HL-60 (cell line): Measurements from ENCODE around the gene CBLB.
A peak's percentile ranks its signal among the peaks of the same experiment; 100 is the strongest.

Experiments used
- DNase-seq, 2 experiments: peaks; one replicate each; pipeline ENCODE4 v3.0.0-alpha.2; 2010 to 2020; ENCODE audit warnings: low read depth in 1 of 2, low spot score in 1 of 2
- H3K27ac ChIP-seq: fragments of 250-450 bp; sonication (Bioruptor Pico); replicated peaks from 2 replicates; pipeline ENCODE4 v1.5.1; 2020; ENCODE audit warnings: mild to moderate bottlenecking, moderate library complexity
- H3K27me3 ChIP-seq: fragments of 250-450 bp; sonication (Bioruptor Pico); 2 replicates; pipeline ENCODE4 v1.5.1; 2021; ENCODE audit warnings: mild to moderate bottlenecking, moderate library complexity; ENCODE audit not compliant: insufficient read depth, poor library complexity, severe bottlenecking
- H3K4me3 ChIP-seq: replicated peaks from 2 replicates; pipeline ENCODE4 v1.5.1; 2011; ENCODE audit warnings: mild to moderate bottlenecking, control low read depth, low read length; ENCODE audit not compliant: insufficient read depth
- GABPA ChIP-seq: IDR thresholded peaks from 2 replicates; pipeline ENCODE4 v1.6.1; 2012; ENCODE audit warnings: low read depth
- POLR2AphosphoS5 ChIP-seq: IDR thresholded peaks from 2 replicates; pipeline ENCODE4 v1.6.1; 2012; ENCODE audit warnings: low read depth
- SPI1 ChIP-seq: IDR thresholded peaks from 2 replicates; pipeline ENCODE4 v1.6.1; 2012; ENCODE audit warnings: low read depth, mild to moderate bottlenecking, borderline replicate concordance
- TF ChIP-seq, protein P1 (sequence below): IDR thresholded peaks from 2 replicates; pipeline ENCODE4 v1.6.1; 2012; ENCODE audit warnings: low read depth; ENCODE audit not compliant: insufficient replicate concordance
- TF ChIP-seq, protein P2 (sequence below): IDR thresholded peaks from one replicate; pipeline ENCODE4 v1.5.1; 2011; ENCODE audit warnings: low read length, control low read depth, inconsistent platforms; ENCODE audit not compliant: insufficient read depth

The CBLB gene

DNA sequence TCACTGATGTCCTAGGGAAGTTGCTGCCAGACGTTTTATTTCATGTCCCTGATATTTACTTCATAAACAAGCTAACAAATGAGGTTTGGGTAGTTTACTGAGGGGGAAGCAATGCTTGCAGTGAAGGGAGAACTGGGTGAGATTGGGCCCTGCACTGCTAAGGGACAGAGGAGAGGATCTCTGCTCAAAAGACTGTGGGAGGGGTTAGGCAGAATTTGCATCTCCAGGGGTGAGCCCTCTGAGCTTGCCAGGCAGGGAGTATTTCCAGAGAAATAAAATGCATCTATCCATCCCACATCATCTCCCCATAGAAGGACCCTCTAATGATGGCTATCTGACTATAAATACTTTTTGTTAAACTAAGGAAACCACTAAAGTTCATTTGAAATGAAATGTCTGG is 215.6 kb downstream of the CBLB start:
- DNase-seq, result no peak
- no peak overlapping the region for H3K27ac ChIP-seq
- H3K4me3 ChIP-seq, result no peak overlapping the region
- H3K27me3 ChIP-seq, result no peaks in the 10 kb centered on the region
- TF ChIP-seq SPI1, result no peak
- no peak for TF ChIP-seq GABPA

DNA sequence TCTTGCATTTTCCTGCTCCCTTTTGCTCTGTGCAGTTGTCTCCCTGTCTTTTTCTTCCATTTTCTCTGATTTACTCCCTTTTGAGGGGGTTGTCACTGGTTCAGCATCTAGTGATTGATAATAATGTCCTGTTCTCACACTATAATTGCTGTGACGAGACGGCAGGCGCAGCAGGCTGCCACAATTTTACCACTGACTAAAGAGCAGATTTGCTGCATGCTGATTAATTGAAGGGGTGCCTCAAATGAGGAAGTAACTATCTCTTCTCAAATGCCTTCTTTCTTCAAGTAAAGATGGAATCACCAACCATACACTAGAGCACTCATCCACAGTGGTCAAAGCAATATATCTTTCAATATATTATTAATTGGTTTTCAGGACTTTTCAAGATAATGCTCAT is 219.3 kb downstream of the CBLB start:
- no peak for DNase-seq

DNA sequence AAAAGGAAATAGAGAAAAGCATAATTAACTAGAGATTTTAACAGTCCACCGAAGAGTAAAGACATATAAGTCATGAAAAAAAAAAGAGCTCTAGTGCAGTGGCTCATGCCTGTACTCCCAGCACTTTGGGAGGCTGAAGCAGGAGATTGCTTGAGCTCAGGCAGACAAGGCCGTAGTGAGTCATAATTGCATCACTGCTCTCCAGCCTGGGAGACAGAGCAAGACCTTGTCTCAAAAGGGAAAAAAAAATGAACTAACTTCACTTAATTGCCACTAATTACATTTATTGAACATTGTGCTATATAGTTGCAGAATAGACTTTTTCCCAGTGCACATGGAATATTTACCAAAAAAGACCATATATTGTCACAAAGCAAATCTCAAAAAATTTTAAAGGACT is 221.8 kb downstream of the CBLB start:
- Histone ChIP-seq H3K27me3 (no peaks in the 10 kb centered on the region), H3K27ac (no peak overlapping the region), H3K4me3 (no peak overlapping the region)
- peak; percentile 41 to 76 for DNase-seq
- TF ChIP-seq, protein P1, sequence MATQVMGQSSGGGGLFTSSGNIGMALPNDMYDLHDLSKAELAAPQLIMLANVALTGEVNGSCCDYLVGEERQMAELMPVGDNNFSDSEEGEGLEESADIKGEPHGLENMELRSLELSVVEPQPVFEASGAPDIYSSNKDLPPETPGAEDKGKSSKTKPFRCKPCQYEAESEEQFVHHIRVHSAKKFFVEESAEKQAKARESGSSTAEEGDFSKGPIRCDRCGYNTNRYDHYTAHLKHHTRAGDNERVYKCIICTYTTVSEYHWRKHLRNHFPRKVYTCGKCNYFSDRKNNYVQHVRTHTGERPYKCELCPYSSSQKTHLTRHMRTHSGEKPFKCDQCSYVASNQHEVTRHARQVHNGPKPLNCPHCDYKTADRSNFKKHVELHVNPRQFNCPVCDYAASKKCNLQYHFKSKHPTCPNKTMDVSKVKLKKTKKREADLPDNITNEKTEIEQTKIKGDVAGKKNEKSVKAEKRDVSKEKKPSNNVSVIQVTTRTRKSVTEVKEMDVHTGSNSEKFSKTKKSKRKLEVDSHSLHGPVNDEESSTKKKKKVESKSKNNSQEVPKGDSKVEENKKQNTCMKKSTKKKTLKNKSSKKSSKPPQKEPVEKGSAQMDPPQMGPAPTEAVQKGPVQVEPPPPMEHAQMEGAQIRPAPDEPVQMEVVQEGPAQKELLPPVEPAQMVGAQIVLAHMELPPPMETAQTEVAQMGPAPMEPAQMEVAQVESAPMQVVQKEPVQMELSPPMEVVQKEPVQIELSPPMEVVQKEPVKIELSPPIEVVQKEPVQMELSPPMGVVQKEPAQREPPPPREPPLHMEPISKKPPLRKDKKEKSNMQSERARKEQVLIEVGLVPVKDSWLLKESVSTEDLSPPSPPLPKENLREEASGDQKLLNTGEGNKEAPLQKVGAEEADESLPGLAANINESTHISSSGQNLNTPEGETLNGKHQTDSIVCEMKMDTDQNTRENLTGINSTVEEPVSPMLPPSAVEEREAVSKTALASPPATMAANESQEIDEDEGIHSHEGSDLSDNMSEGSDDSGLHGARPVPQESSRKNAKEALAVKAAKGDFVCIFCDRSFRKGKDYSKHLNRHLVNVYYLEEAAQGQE, result no peak
- no peak for TF ChIP-seq SPI1
- TF ChIP-seq, protein P2, sequence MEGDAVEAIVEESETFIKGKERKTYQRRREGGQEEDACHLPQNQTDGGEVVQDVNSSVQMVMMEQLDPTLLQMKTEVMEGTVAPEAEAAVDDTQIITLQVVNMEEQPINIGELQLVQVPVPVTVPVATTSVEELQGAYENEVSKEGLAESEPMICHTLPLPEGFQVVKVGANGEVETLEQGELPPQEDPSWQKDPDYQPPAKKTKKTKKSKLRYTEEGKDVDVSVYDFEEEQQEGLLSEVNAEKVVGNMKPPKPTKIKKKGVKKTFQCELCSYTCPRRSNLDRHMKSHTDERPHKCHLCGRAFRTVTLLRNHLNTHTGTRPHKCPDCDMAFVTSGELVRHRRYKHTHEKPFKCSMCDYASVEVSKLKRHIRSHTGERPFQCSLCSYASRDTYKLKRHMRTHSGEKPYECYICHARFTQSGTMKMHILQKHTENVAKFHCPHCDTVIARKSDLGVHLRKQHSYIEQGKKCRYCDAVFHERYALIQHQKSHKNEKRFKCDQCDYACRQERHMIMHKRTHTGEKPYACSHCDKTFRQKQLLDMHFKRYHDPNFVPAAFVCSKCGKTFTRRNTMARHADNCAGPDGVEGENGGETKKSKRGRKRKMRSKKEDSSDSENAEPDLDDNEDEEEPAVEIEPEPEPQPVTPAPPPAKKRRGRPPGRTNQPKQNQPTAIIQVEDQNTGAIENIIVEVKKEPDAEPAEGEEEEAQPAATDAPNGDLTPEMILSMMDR, result no peak
- TF ChIP-seq GABPA, result no peak
- no peak for TF ChIP-seq POLR2AphosphoS5

More for the DNA sequence above, 219.3 kb downstream of the CBLB start:
- Histone ChIP-seq H3K27ac (no peak overlapping the region), H3K4me3 (no peak overlapping the region), H3K27me3 (no peaks in the 10 kb centered on the region)
- no peak for TF ChIP-seq POLR2AphosphoS5
- TF ChIP-seq, protein P2, result no peak
- no peak for TF ChIP-seq SPI1
- TF ChIP-seq, protein P1, result no peak
- no peak for TF ChIP-seq GABPA

DNA sequence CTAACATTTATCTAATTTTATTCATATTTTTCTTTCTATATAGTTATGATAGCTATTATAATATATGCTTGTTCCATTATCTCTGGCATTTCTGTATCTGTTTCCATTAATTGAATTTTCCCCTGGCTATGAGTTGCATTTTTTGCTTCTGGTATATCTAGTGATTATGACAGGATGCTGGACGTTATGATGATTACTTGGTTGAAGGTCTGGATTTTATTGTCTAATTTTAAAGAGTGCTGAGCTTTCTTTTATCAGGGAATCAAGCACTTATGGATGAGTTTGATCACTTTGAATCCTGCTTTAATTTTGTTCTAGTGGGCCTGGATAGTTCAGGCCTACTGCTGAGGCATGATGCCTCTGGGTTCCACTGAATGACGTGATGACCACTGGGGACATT is 229.7 kb downstream of the CBLB start:
- Histone ChIP-seq H3K27ac (no peak overlapping the region), H3K27me3 (no peaks in the 10 kb centered on the region), H3K4me3 (no peak overlapping the region)
- DNase-seq, result no peak
- no peak for TF ChIP-seq SPI1
- TF ChIP-seq, protein P1, result no peak
